ENCODE results near the gene KCTD7.
A peak's percentile ranks its signal among the peaks of the same experiment; 100 is the strongest.
"Not testable (repeated sequence)": the region's sequence is repeated elsewhere in the genome, so short reads cannot be mapped to it uniquely, and the experiment has no call there.

The KCTD7 gene

GRCh38 chr7:66628361-66629221 is at the start of gene KCTD7:
Gene KCTD7, plus strand, starts transcription at chr7:66628881. Its CDS starts 184 bp downstream, at chr7:66629065.
- Mint-ChIP-seq H3K27me3 (no peaks in the 10 kb centered on the region), H3K4me3 (peak within 1 kb of the TSS; percentile 91), H3K36me3 (peaks cover 11% of the 10 kb centered on the region), H3K9me3 (no peaks in the 10 kb centered on the region), H3K27ac (peak within 1 kb of the TSS; percentile 79), H3K4me1 (peaks cover 52% of the 10 kb centered on the region)
- ATAC-seq: peak; percentile 96

DNA sequence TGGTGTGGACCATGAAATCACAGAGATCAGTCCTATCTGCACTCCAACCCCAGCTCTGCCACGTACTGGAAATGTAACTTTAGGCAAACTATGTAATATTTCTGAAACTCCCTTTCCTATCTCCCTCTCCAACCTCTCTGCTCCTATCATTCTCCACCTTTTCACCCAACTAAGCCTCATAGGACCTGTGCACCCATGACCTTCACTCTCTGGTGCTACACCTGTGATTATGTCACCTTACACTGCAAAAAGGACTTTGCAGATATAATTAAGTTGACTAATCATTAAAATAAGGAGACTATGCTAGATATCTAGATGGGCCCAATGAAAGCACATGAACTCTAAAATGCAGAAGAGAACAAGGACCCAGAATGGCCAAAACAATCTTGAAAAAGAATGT is 48.3 kb upstream of the KCTD7 start:
- not testable (repeated sequence) for H3K4me3 Mint-ChIP-seq, H3K27ac Mint-ChIP-seq, H3K9me3 Mint-ChIP-seq, H3K27me3 Mint-ChIP-seq, ATAC-seq
- Mint-ChIP-seq H3K4me1 (peaks cover 46% of the 10 kb centered on the region), H3K36me3 (peaks cover 15% of the 10 kb centered on the region)

- not testable (repeated sequence) for H3K4me3 Mint-ChIP-seq, H3K9me3 Mint-ChIP-seq, H3K27ac Mint-ChIP-seq, H3K27me3 Mint-ChIP-seq, ATAC-seq
- H3K36me3 Mint-ChIP-seq: peaks cover 15% of the 10 kb centered on the region
- peaks cover 30% of the 10 kb centered on the region for H3K4me1 Mint-ChIP-seq
These were observed 45.7 kb upstream of the KCTD7 start for GRCh38 chr7:66582816-66583489.

- Mint-ChIP-seq H3K27me3 (no peaks in the 10 kb centered on the region), H3K27ac (no peak overlapping the region), H3K36me3 (peaks cover 15% of the 10 kb centered on the region), H3K4me1 (peaks cover 28% of the 10 kb centered on the region), H3K4me3 (no peak overlapping the region), H3K9me3 (no peaks in the 10 kb centered on the region)
- no peak for ATAC-seq
These were observed 45.1 kb upstream of the KCTD7 start for GRCh38 chr7:66583490-66584110.

DNA sequence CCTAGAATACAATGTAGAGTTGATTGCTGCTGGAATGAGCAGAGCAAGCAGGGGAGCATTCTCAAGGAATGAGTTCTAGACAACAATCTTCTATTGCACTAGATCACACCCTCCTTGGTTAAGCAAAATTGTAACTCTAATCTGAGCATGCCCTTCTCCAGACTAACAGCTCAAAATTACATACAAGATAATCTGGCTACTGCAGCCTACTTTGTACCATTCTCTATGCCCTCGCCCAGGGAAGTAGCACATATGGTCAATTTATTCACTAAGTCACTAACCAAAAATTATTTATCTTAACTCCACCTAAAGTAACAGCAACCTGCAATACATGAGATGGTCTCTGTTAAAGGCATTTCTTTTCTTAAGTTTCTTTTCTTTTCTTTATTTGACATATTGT is 42.5 kb upstream of the KCTD7 start:
- peaks cover 44% of the 10 kb centered on the region for H3K4me1 Mint-ChIP-seq
- ATAC-seq: no peak
- peaks cover 9% of the 10 kb centered on the region for H3K36me3 Mint-ChIP-seq
- no peak overlapping the region for H3K4me3 Mint-ChIP-seq
- no peak overlapping the region for H3K27ac Mint-ChIP-seq
- H3K9me3 Mint-ChIP-seq: no peaks in the 10 kb centered on the region
- H3K27me3 Mint-ChIP-seq: no peaks in the 10 kb centered on the region

- not testable (repeated sequence) for H3K9me3 Mint-ChIP-seq, H3K36me3 Mint-ChIP-seq, ATAC-seq, H3K27ac Mint-ChIP-seq, H3K4me3 Mint-ChIP-seq, H3K27me3 Mint-ChIP-seq
- peaks cover 49% of the 10 kb centered on the region for H3K4me1 Mint-ChIP-seq
These were observed 40.5 kb upstream of the KCTD7 start for GRCh38 chr7:66588226-66588625.

DNA sequence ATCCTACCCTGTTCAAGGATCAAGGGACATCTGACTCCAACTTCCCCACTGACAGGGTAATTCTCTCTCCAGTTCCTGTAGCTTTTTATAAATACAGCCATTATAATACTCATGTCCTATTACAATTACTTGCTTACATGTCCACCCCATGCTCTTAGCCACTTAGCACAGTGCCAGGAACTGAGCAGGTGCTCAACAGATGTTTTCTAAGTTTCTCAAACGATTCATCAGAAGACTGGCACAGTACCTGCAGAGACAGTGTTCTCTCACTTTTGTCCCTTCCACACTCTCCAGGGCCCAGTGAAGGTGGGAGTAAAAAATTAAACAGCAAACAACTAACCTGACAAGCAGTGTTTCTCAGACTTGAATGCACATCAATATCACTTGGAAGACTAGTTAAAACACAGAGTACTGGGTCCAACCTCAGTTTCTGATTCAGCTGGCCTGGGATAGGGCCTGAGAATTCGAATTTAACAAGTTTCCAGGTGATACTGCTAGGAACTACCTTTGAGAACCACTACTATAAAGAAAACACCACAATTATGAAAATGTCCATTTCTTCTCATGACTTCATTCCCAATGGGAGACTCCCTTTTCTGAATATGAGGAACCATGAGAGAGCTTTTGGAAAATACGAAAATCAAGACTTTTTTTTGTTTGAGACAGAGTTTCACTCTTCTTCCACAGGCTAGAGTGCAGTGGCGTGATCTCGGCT is 39.7 kb upstream of the KCTD7 start:
- not testable (repeated sequence) for ATAC-seq, H3K27me3 Mint-ChIP-seq, H3K9me3 Mint-ChIP-seq, H3K36me3 Mint-ChIP-seq, H3K4me3 Mint-ChIP-seq
- Mint-ChIP-seq H3K27ac (peak overlapping the region; percentile 48), H3K4me1 (peaks cover 43% of the 10 kb centered on the region)

GRCh38 chr7:66590302-66591057 is 38.2 kb upstream of the KCTD7 start:
- not testable (repeated sequence) for H3K36me3 Mint-ChIP-seq, H3K27me3 Mint-ChIP-seq, ATAC-seq, H3K9me3 Mint-ChIP-seq
- peak overlapping the region; percentile 91 for H3K27ac Mint-ChIP-seq
- H3K4me1 Mint-ChIP-seq: peaks cover 43% of the 10 kb centered on the region
- H3K4me3 Mint-ChIP-seq: peak overlapping the region; percentile 91

GRCh38 chr7:66591058-66591798 is 37.5 kb upstream of the KCTD7 start:
- Mint-ChIP-seq H3K4me3 (peak overlapping the region; percentile 91), H3K27ac (peak overlapping the region; percentile 91), H3K4me1 (peaks cover 43% of the 10 kb centered on the region)
- not testable (repeated sequence) for H3K9me3 Mint-ChIP-seq, H3K36me3 Mint-ChIP-seq, H3K27me3 Mint-ChIP-seq
- peak; percentile 5 for ATAC-seq

- Mint-ChIP-seq H3K4me1 (peaks cover 43% of the 10 kb centered on the region), H3K36me3 (no peaks in the 10 kb centered on the region), H3K27ac (peak overlapping the region; percentile 91), H3K4me3 (peak overlapping the region; percentile 91), H3K27me3 (no peaks in the 10 kb centered on the region), H3K9me3 (no peaks in the 10 kb centered on the region)
- ATAC-seq: peak; percentile 99
These were observed 36.7 kb upstream of the KCTD7 start for GRCh38 chr7:66591799-66592596.

DNA sequence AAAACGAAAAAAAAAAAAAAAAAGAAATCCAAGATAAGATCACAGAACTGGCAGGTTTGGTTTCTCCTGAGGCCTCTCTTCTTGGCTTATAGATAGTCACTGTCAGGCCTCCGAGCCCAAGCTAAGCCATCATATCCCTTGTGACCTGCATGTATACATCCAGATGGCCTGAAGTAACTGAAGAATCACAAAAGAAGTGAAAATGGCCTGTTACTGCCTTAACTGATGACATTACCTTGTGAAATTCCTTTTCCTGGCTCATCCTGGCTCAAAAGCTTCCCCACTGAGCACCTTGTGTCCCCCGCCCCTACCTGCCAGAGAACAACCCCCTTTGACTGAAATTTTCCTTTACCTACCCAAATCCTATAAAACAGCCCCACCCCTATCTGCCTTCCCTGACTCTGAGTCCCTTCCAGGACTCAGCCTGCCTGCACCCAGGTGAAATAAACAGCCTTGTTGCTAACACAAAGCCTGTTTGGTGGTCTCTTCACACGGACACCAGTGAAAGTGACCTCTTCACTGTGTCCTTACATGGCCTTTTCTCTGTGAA is 36.0 kb upstream of the KCTD7 start:
- Mint-ChIP-seq H3K27ac (peak overlapping the region; percentile 91), H3K4me1 (peaks cover 43% of the 10 kb centered on the region), H3K4me3 (peak overlapping the region; percentile 91)
- H3K36me3 Mint-ChIP-seq, H3K27me3 Mint-ChIP-seq, H3K9me3 Mint-ChIP-seq, ATAC-seq: not testable (repeated sequence)

DNA sequence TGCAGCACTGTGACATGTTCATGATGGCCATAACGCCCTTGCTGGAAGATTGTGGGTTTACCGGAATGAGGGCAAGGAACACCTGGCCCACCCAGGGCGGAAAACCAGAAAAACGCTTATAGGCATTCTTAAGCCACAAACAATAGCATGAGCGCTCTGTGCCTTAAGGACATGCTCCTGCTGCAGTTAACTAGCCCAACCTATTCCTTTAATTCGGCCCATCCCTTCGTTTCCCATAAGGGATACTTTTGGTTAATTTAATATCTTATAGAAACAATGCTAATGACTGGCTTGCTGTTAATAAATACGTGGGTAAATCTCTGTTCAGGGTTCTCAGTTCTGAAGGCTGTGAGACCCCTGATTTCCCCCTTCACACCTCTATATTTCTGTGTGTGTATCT is 34.6 kb upstream of the KCTD7 start:
- not testable (repeated sequence) for ATAC-seq, H3K4me3 Mint-ChIP-seq, H3K27me3 Mint-ChIP-seq, H3K36me3 Mint-ChIP-seq, H3K9me3 Mint-ChIP-seq, H3K27ac Mint-ChIP-seq
- peaks cover 34% of the 10 kb centered on the region for H3K4me1 Mint-ChIP-seq

DNA sequence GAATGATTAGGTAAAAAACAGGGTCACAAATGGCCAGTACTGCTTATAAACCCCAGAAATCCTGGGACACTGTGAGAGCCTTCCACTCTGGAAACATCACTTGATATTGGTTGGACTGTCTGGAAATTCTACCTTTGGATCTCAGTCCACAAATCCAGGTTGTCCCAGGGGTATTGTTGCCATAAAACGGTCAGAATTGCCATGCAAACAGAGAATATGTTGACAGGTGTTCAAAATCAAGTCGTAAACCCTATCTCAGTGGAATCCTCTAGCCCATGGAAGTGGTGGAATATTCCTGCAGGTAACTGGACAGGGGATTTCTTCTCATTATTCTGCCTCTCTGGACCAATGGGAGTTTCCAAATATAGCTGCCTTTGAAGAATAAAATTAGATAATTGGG is 31.2 kb upstream of the KCTD7 start:
- Mint-ChIP-seq H3K4me3 (no peak overlapping the region), H3K27me3 (no peaks in the 10 kb centered on the region), H3K9me3 (no peaks in the 10 kb centered on the region), H3K36me3 (no peaks in the 10 kb centered on the region), H3K4me1 (peaks cover 7% of the 10 kb centered on the region), H3K27ac (no peak overlapping the region)
- ATAC-seq: no peak
